Thyroid gland (tissue), 4 donors: Measurements from ENCODE around the gene CGN.

Source experiments
- CTCF ChIP-seq, 6 experiments: fragments of 200-600 bp in 3 of 6; fragments of 450-650 bp in 3 of 6; sonication (generic) in 3 of 6; IDR thresholded peaks; one replicate each; pipeline ENCODE4 v1.5.1; 2016 to 2019; ENCODE audit warnings: antibody characterized with exemption in 6 of 6, mild to moderate bottlenecking in 2 of 6, inconsistent platforms in 1 of 6, moderate library complexity in 1 of 6
- POLR2A ChIP-seq, 2 donors: fragments of 450-650 bp; IDR thresholded peaks; one replicate each; pipeline ENCODE4 v1.6.1; 2017; ENCODE audit warnings: antibody characterized with exemption in 2 of 2, mild to moderate bottlenecking in 2 of 2, moderate library complexity in 1 of 2

GRCh38 chr1:151556052-151556451, 44.9 kb downstream of the CGN start:
- no peak for TF ChIP-seq POLR2A (IDR thresholded peaks at IDR 0.05)
- no peak for TF ChIP-seq CTCF (IDR thresholded peaks at IDR 0.05)
